Breast epithelium (tissue), 3 donors: ENCODE data around the gene TMEM212.

Experiments
- POLR2A ChIP-seq: fragments of 450-650 bp; IDR thresholded peaks from one replicate; pipeline ENCODE4 v1.6.1; 2016; ENCODE audit warnings: antibody characterized with exemption, mild to moderate bottlenecking, moderate library complexity
- TF ChIP-seq, protein P1 (sequence below), 3 donors: fragments of 450-650 bp; IDR thresholded peaks; one replicate each; pipeline ENCODE4 v1.5.1; 2016 to 2017; ENCODE audit warnings: antibody characterized with exemption in 3 of 3, mild to moderate bottlenecking in 3 of 3, moderate library complexity in 3 of 3

DNA sequence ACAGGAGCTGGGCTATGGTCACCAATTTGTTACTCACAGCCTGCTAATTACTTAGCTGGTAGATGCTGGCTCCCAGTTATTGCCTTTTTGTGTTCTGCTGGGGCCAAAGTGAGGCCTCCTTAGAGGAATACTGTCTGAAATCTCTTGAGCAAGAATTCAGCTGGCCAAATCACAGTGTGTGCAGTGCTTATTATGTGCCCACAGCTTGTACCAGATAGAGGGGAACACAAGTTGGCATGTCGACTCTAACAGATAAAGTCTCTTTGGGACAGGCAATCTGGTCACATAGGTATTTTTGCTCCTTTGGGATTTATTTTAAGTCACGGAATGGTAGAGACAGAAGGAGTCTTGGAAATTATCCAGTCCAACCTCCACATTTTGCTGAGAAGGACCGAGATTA is 6.3 kb upstream of the TMEM212 start:
- TF ChIP-seq, protein P1, sequence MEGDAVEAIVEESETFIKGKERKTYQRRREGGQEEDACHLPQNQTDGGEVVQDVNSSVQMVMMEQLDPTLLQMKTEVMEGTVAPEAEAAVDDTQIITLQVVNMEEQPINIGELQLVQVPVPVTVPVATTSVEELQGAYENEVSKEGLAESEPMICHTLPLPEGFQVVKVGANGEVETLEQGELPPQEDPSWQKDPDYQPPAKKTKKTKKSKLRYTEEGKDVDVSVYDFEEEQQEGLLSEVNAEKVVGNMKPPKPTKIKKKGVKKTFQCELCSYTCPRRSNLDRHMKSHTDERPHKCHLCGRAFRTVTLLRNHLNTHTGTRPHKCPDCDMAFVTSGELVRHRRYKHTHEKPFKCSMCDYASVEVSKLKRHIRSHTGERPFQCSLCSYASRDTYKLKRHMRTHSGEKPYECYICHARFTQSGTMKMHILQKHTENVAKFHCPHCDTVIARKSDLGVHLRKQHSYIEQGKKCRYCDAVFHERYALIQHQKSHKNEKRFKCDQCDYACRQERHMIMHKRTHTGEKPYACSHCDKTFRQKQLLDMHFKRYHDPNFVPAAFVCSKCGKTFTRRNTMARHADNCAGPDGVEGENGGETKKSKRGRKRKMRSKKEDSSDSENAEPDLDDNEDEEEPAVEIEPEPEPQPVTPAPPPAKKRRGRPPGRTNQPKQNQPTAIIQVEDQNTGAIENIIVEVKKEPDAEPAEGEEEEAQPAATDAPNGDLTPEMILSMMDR (IDR thresholded peaks at IDR 0.05): no peak
- no peak for TF ChIP-seq POLR2A
